Caki2 (cell line): ENCODE results near the gene CNST. TPM values are rescaled to one million over a fixed set of nuclear protein-coding genes. Genes with fewer than 3 reads are reported as not detected.

Experiments used
- DNase-seq: peaks from one replicate; pipeline ENCODE4 v3.0.0-alpha.2; 2015; ENCODE audit warnings: low read depth
- in situ Hi-C: cut with HindIII; loops from 2 replicates; pipeline ENCODE4 v1.10.0; 2016; ENCODE audit warnings: low sequenced_read_pairs, low pct_unique_long_range_greater_than_20kb, mixed read lengths
- total RNA-seq: library from RNA; depleted of rRNA; stranded (reverse); fragments of >200 nt; shearing (Covaris generic); gene quantifications from 2 replicates; pipeline ENCODE4 v1.2.3, GENCODE V29; 2014; ENCODE audit warnings: low replicate concordance

The CNST gene
- total RNA-seq, 1 experiment from 2014 or later, result 8.9 TPM

DNA sequence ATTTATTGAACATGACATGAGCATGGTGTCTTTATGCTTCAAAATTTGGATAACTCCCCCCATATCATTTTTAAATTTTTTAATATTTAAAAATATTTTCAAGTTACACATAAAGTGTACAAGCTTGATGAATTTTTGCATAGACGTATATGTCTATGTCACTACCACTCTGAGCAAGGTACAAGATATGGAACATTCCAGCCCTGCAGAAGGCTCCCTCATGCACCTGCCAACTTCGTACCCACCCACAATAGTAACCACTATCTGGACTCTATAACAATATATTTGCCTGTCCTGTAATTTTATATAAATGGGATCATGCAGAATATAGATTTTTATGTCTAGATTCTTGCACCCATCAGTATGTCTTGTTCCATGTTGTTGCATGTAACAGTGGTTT, 74.5 kb downstream of the CNST start:
- DNase-seq, result no peak
- in situ Hi-C loops, result no loop called here

DNA sequence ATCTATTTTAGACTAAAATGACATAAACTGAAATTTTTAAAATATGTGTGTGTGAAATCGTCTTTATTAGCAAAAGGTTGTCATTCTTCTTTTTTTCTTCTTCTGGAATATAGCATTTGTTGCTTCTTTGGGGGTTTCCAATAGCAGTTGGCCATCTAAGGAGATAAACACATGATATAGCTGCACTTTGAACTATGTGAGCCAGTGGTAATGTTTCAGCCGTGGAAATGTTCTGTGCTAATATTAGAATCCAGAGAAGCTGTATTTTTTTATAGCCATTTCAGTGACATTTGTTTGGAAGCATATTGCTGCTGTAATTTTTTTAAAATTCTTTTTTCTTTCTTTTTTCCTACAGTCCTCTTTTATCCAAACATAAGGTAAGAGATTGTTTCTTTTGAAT, 75.1 kb downstream of the CNST start:
- in situ Hi-C loops, result no loop called here
- no peak for DNase-seq

DNA sequence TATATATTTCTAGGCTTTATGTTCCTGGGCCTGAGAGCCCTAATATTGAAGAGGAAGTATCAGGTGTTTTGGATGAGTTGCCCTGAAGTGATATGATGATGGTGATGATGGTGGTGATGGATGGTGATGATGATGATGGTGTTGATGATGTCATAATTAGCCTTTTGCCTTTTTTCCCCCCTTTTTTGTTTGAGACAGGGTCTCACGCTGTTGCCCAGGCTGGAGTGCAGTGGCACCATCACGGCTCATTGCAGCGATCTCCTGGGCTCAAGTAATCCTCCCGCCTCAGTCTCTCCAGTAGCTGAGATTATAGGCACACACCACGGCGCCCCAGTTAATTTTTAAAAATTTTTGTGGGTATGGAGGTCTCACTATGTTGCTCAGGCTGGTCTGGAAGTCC, 76.5 kb downstream of the CNST start:
- DNase-seq, result no peak
- in situ Hi-C loops, result no loop called here

DNA sequence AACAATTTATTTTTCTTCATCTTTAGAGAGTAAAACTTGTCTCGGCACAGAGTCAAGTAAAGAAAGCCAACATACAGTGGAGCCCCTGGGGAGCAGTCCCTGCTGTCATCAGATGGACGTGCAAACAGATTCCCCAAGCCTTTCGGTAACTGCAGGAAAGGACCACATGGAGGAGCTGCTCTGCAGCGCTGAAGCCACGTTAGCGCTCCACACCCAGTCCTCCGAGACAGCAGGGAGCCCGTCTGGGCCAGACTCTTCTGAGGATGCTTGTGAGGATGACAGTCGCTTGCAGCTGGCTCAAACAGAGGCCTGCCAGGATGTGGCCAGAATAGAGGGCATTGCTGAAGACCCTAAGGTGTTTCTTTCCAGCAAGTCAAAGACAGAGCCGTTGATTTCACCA, 80.9 kb downstream of the CNST start:
- DNase-seq, result no peak
- in situ Hi-C loops, result no loop called here

DNA sequence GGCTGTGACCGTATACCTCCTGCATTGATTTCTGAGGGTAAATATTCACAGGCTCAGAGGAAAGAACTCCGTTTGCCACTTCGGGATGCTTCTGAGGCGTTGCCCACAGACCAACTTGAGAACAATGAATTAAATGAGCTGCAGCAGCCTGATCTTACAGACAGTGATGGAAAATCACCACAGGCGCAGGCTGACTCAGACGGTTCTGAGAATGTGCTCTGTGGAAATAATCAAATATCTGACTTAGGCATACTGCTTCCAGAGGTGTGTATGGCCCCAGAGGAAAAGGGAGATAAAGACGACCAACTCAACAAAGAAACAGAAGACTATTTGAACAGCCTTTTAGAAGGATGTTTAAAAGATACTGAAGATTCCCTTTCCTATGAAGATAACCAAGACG, 81.3 kb downstream of the CNST start:
- in situ Hi-C loops, result no loop called here
- DNase-seq, result no peak

DNA sequence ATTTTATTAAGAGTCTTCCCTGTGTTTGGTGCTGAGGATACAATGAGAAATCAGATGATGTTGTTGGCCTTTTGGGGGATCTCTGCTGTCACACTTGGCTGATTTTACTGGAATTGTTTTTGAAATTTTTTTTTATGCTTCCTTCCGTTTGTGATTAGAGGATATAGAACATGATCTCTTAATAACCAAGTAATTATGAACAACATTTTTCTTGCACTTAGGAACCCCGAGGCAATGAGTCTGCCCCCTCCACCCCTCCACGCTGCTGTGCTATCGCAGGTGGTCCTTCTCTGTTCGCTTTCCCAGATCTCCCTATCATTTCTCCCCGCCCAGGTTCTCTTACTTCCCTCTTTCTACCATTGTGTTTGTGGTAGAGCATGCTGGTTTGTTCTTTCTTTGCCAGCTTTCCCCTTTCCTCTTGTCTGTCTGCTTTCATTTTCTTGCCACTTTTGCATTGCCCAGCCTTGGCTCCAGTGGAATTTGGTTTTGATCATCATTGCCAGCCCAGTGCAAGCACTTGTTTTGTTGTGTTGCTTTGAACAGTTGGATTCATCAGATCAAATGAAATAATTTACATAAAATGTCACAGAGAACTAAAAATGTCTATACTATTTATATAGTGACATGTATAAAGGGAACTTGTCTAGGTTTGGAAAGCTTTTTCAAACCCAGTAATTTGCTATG, 84.9 kb downstream of the CNST start:
- no peak for DNase-seq
- in situ Hi-C loops, result no loop called here

DNA sequence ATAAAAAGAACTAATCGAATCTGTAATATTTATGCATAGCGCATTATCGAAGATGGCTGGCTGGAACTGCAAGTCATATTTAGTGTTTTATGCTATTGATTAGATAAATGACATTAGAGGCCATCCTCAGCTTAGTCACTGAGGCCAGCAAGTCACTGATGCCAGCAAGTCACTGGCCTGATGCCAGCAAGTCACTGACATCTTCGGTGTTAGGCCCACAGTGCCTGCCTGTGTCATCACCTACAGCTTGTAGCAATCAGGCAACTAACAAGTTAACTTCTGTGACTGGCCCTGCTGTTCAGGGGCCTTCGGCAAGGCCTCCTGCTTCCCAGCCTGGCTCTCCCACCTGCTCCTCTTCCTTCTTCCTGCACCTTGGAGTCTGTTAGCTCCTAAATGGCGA, 92.3 kb downstream of the CNST start:
- DNase-seq, result no peak
- in situ Hi-C loops, result no loop called here

DNA sequence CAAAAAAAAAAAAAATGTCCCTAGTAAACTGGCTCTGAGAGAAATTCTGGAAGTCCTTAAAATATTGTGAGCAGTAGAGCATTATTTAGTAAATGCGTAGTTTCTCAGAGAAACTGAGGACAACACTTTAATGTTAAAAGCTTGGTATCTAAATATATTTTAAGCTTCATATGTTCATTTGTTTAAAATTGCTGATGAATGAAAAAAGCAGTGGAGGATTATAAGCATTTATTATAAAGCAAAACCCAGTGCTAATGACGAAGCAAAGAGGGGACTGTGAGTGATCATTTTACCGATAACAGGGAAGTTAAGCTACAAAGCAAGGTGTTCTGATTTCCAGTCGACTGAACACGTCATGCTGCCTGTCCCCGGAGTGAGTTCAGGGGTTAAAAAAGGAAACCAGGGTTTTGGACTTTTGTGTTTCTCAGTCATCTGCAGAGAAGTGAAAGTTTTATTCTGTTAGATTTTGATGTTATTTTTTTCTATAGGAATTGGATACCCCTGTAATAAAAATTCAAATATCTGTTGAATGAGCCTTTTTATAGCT, 93.4 kb downstream of the CNST start:
- DNase-seq, result no peak
- in situ Hi-C loops, result no loop called here

DNA sequence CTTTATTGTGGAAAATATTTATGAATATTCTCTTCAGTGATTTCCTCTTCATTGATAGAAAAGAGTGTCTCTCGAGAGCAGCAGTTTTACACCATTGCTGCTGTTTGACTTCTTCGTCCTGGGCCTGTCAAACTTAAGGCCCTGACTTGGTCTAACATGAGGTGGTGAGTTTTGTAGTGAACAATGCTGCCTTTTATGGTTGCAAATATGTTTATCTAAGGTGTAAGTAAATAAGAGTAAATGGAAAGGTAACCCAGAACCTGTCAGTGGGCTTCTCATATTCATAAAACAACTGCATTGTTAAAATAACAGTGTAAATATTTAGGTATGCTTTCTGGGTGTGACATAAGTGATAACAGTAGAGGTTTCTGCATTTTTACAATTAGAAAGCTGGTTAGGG, 95.2 kb downstream of the CNST start:
- in situ Hi-C loops, result no loop called here

DNA sequence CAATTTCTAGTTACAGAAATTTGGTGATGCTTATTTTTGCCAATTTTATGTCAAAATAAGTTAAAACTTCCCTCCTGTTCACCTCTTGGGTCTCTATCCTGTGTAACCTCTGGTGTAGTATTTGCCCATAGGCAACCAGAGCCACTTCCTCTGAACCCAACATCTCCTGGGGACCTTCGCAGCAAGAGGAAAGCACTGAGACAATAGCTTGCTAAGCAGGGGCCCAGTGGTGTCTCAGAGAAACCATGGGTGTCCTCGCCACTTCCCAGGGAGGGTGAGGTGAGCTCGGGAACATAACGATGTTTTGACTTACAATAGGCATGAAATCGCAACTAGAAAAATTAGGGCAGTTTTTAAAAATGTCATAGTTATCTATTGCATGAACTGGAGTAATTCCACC, 101.5 kb downstream of the CNST start:
- no peak for DNase-seq
- in situ Hi-C loops, result no loop called here

More for the DNA sequence above, 95.2 kb downstream of the CNST start:
- DNase-seq, result no peak

DNA sequence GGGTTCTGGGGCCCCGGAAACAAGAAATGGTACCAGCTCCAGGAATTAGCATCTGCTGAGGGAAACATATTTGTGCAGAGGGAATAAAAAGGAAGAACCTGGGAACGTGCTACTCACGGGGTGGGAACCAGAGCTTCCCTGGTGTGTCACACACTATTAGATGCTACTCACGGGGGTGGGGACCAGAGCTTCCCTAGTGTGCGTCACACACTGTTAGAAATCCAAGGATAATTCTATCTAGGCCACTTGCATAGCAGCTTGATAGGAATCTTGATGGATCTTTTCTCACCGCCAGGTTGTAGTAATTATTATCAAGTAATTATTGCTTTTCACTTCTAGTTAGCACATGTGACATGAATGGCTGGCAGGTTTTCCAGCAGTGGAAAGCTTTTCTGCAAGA, 103.4 kb downstream of the CNST start:
- in situ Hi-C loops, result no loop called here
- DNase-seq, result no peak

DNA sequence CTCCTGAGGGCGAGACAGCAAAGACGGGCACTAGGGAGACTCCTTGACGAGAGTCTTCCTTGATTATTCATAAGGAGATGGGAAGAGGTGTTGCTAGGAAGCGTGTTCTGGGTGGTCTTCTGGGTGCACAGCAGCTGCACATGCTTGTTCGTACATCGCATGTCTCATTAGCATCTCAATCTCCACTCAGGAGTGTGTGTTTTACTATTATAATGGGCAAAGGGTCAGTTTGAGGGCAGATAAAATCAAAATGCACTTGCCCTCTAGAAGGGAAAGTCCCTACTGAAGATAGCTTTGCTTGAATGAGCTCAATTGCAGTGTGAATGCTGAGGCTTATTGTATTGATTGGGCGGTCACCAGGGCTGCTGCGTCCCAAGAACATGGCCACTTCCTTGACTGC, 107.8 kb downstream of the CNST start:
- in situ Hi-C loops, result no loop called here

DNA sequence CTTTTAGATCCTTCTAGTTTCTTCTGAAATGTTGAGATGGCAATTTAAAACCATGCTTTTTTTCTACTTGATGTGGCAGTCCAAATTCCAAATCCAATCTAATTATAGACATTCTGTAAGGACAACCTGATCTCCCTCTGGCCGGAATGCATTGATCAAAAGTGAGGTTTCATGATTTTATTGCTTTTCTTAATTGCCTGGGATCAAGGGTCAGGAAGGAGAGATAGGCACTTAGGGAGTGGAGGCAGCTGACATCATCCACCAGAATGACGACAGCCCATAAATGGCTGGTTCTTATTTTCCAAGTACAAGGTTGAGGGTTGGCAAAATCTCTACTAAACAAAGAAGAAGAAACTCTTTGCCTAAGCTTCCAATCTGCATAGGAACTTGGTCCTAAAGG, 111.6 kb downstream of the CNST start:
- in situ Hi-C loops, result no loop called here
- no peak for DNase-seq

More for the DNA sequence above, 107.8 kb downstream of the CNST start:
- no peak for DNase-seq

DNA sequence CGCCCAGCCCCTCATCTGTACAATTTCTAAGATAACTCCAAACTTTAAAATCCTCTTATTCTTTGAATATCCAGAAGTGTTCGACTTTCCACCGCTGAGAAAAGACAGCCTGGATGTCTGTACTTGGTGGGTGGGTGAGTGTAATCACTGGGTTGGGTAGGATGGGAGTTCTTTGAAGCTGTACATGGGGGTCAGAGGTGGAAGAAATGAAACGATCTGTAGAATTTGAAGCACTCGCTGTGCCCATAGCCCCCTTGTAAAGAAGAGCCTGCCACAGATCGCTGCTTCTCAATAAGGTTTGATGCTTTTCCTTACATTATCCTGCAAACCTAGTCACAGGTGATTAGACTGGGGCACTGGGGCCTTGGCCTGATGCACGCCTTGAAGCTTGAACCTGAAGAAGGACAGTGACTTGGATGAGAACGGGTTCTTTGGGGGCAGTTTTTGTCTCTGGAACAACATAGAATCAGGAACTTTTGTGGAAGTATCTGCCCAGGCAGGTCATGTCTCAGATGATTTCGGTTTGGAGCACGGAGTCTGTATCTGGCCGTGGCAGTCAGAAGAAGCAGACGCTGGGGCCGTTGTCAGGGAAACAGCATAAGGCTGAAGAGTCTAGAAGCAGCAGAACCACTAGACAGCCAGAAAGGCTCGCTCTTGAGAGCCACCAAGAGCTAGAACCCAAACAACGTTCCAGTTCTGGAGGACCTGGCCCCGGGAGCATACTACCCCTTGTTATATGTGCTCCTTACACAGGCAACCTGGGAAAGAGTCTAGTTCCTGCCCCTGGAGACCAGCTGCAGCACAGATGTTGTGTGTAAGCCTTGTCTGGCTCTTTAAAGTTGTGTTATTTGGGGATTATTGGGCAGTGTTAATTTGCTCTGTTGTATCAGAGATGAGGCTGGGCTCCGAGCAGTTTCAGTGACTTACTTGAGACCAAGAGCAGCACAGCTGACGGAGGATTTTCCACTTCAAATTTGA, 112.8 kb downstream of the CNST start:
- no peak for DNase-seq
- in situ Hi-C loops, result no loop called here

DNA sequence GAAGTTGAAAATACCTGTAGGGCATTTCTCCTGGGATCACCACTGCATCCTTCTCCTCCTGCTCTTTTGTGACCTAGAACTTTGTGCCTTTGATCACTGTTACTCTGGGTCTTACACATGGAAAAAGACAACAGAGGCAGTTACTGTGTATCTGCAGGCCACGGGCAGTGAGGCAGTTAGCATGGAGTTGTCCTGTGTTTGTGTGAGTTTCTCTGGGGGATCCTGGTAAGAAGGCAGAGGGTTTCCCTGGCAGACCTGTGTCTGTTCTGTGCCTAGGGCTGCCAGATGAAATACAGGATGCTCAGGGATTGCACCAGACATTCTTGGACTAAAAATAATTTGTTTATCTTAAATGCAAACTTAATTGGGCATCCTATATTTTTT, 113.5 kb downstream of the CNST start:
- no peak for DNase-seq
- in situ Hi-C loops, result no loop called here

DNA sequence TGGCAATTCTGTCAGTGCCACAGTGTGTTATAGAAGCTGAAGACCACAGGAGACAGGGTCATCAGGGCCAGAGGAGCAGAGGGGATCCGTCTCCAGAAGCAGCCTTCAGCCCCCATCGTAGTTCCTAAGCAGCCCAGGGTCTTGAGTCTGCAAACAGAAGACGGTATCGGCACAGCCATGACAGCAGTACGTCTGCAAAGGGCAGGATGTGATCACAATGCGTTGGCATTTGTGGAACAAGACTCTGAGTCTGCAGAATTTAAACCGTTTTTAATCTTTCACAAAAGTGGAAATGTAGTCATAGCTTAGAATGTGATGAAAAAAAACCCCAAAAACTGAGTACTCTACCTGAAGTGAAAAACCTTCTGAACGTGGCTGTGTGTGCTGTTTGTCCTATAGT, 113.9 kb downstream of the CNST start:
- in situ Hi-C loops, result no loop called here
- DNase-seq, result no peak

DNA sequence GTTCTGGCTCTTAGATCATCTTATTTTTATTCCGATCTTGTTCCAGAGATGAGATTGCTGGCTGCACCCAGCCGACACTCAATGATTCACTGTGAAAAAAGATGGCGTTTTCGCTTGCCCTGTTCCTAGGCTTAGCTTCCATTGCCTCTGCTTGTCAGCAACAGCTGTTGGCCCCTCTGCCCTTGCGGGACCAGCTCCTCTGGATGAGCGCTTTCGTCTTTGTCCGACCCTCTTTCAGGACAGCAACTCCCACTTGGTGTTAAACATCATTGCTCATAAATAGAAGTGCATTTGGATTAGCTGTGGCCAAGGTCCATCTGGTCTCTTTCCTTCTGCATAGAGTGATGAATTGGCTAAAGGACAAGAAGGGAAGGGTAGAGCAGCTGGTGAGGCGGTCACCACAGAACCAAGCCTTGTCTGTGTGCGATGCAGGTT, 114.5 kb downstream of the CNST start:
- in situ Hi-C loops, result no loop called here
- no peak for DNase-seq

DNA sequence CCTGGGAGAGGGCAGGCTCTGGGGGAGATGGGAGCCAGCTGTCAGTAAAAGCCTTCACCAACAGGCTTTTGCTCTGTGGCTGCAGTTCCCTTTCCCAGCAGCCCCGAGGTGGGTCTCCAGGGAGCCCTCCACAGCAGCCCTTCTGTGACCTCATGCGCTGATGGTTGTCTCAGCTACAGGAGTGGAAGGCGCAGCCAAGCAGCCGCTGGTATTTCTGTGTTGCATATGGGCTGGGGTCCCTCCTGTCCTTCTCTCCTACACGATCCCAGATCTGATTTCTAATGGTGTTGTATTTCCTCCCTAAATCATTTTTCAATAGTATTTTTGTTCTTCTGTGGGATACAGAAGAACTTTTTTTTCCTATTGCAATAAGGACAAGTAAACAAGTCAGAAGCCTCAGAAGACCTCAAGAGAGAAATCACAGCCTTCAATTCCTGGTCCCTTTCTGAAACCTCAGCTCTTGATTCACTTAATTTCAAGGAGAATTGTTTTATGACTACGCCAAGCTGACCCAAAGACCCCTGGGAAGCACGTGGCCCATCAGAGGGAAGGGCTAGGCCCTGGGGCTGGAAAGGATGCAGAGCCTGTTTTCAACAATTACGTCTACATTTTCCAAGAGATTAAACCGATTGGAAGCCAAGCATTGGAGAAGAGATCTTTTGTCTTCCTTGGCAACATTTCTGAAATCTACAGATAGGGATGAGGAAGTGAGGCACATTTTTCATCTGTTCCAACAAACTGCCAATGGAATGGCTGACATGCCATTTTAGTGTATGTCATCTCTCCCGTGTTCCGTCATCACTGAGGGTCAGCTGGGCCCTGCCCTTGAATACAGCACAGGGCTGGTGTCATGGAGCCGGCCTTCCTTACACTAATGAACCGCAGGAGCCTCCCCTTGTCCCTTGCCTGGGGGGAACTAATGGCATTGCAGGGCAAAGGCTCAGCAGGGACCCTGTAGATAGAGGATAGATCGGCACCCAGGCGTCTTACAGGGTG, 115.9 kb downstream of the CNST start:
- in situ Hi-C loops, result no loop called here
- DNase-seq, result no peak
